Heart left ventricle (tissue), 16 donors: Measurements from ENCODE around the gene HTT-AS. TPM values are rescaled to one million over a fixed set of nuclear protein-coding genes. Genes with fewer than 3 reads are reported as not detected.
A peak's percentile ranks its signal among the peaks of the same experiment; 100 is the strongest.

Experiments
- ATAC-seq, 4 donors: fragments of 200-7000 bp; cut with Tn5 transposase; one replicate each; pipeline ENCODE4 v1.9.1; 2020 to 2022; ENCODE audit warnings: moderate library complexity in 4 of 4, mild to moderate bottlenecking in 3 of 4, moderate number of reproducible peaks in 1 of 4
- DNase-seq, 5 donors: peaks; one replicate each; pipeline ENCODE4 v3.0.0-alpha.2; 2020
- H3K27ac ChIP-seq, 12 donors: fragments of 200-600 bp; sonication (generic) in 4 of 12; one replicate each; pipeline versions ENCODE4 v1.5.0 to v1.8.0; 2016 to 2022; ENCODE audit warnings: mild to moderate bottlenecking in 2 of 12
- H3K27me3 ChIP-seq, 9 donors: fragments of 200-600 bp; sonication (generic) in 2 of 9; one replicate each; pipeline versions ENCODE4 v1.5.1 to v1.8.0; 2016 to 2022; ENCODE audit warnings: mild to moderate bottlenecking in 3 of 9
- H3K36me3 ChIP-seq, 9 donors: fragments of 200-600 bp; sonication (generic) in 2 of 9; one replicate each; pipeline versions ENCODE4 v1.5.0 to v1.8.0; 2018 to 2022; ENCODE audit warnings: mild to moderate bottlenecking in 2 of 9
- H3K4me1 ChIP-seq, 12 donors: fragments of 200-600 bp; sonication (generic) in 4 of 12; one replicate each; pipeline versions ENCODE4 v1.5.0 to v1.8.0; 2016 to 2022; ENCODE audit warnings: mild to moderate bottlenecking in 3 of 12
- H3K4me3 ChIP-seq, 12 donors: fragments of 200-600 bp; sonication (generic) in 4 of 12; one replicate each; pipeline versions ENCODE4 v1.5.0 to v1.8.0; 2017 to 2022; ENCODE audit warnings: mild to moderate bottlenecking in 9 of 12, moderate library complexity in 4 of 12
- H3K9me3 ChIP-seq, 12 donors: fragments of 200-600 bp; sonication (generic) in 4 of 12; one replicate each; pipeline versions ENCODE4 v1.5.0 to v1.8.0; 2016 to 2022; ENCODE audit warnings: mild to moderate bottlenecking in 1 of 12
- CTCF ChIP-seq, 12 donors: fragments of 200-600 bp; sonication (generic) in 4 of 12; IDR thresholded peaks; one replicate each; pipeline versions ENCODE4 v1.5.0 to v1.8.0; 2018 to 2022; ENCODE audit warnings: antibody characterized with exemption in 12 of 12, mild to moderate bottlenecking in 5 of 12
- POLR2A ChIP-seq, 2 donors: fragments of 450-650 bp; IDR thresholded peaks; one replicate each; pipeline ENCODE4 v1.6.1; 2017; ENCODE audit warnings: antibody characterized with exemption in 2 of 2, mild to moderate bottlenecking in 2 of 2, moderate library complexity in 2 of 2
- WGBS, 4 donors: extraction: QIAGEN DNeasy Blood & Tissue Kit in 2 of 4; methylation state at CpG; one replicate each; pipeline versions ENCODE4 v1.1.5 to v1.1.7; 2013 to 2018; 5-methylcytosine and 5-hydroxymethylcytosine counted together
- intact Hi-C, 10 donors: fragments of 100-400 bp; cut with DNase I; formaldehyde crosslinking; loops; one replicate each; pipeline versions ENCODE4 v1.11.1 to v1.14.2; 2022
- polyA plus RNA-seq, 2 donors: library from polyadenylated mRNA; stranded (reverse); fragments of 200-250 nt; gene quantifications; one replicate each; pipeline ENCODE4 v1.2.3, GENCODE V29; 2013
- total RNA-seq, 9 donors: library from RNA; depleted of rRNA in 2 of 9; stranded (reverse); fragments of >200 nt in 2 of 9; fragmentation: NEBNext Ultra II Directional in 3 of 9; extraction: Animal tissue kit (Norgen Biotek cat#: 25700) in 3 of 9; gene quantifications; one replicate each; pipeline versions ENCODE4 v1.1.0 to v1.2.4, GENCODE V29; 2016 to 2023
- donor health status: ischemic (EF 13 %, LVEDD 7.1; RV severe dilation, severe dysfunction).
- donor health status: healthy with polysubstance abuse.
- donor health status: DM: no; HTN: yes; CAD: no.
- donor health status: DM: no; HTN: no; CAD: no.
- donor health status: ischemic (EF 25% LVEDD 6.9; RV normal size, moderate dysfunction).
- donor health status: ischemic (EF 25% LVEDD 5.7; RV mildly dilated, moderate dysfunction).
- donor health status: healthy.
- donor health status: DM: yes; HTN: yes; CAD: no.
- donor health status: ischemic (EF 35%, LVEDD 5.7; RV mildly dilated, moderate dysfunction).
- donor health status: nonischemic (EF 11% LVEDD 7.7; RV severe dilation, severe dysfunction).
- donor health status: DM: yes; HTN: yes; CAD: no.
- donor health status: PGD.
- donor health status: ischemic (EF 29% LVEDD 5.4; RV normal size, mild dysfunction).
- donor health status: nonischemic (EF 23%, LVEDD 6.1; RV moderate dilation, normal function).

The HTT-AS gene
- total and polyA plus RNA-seq, 11 donors: not detected

GRCh38 chr4:3042226-3042625, 32.1 kb downstream of the HTT-AS start:
- Histone ChIP-seq H3K4me3 (peak overlapping the region; percentile 19 to 63 (median 56)), H3K36me3 (no peaks in the 10 kb centered on the region), H3K9me3 (no peaks in the 10 kb centered on the region), H3K27me3 (no peaks in the 10 kb centered on the region), H3K27ac (peak overlapping the region in 9 of 12 donors; percentile 54 to 88 (median 75)), H3K4me1 (peaks cover 0 to 65% (median 23%) of the 10 kb centered on the region in 12 donors)
- intact Hi-C loops: loop anchor here in 1 of 10 donors (5.0 kb wide), 1 partner anchor 280 kb away; no protein-coding TSS in a partner anchor
- ATAC-seq: no peak
- TF ChIP-seq CTCF (IDR thresholded peaks at IDR 0.05) (no peak), POLR2A (IDR thresholded peaks at IDR 0.05) (no peak)
- no peak for DNase-seq
- 62 to 80% (median 67%) methylated on average over 10 of the region's 10 CpGs for WGBS, 4 donors

- DNase-seq: peak; percentile 48 to 81 (median 67)
- Histone ChIP-seq H3K4me3 (peak overlapping the region; percentile 19 to 63 (median 56)), H3K27ac (peak overlapping the region; percentile 36 to 88 (median 70)), H3K36me3 (no peaks in the 10 kb centered on the region), H3K4me1 (peaks cover 0 to 62% (median 25%) of the 10 kb centered on the region in 12 donors), H3K9me3 (no peaks in the 10 kb centered on the region), H3K27me3 (no peaks in the 10 kb centered on the region)
- intact Hi-C loops: loop anchor here in 1 of 10 donors (5.0 kb wide), 1 partner anchor 279 kb away; no protein-coding TSS in a partner anchor
- WGBS, 4 donors: 37 to 52% (median 41%) methylated on average over 25 to 57 of the region's 57 CpGs
- TF ChIP-seq CTCF (IDR thresholded peaks at IDR 0.05) (no peak), POLR2A (IDR thresholded peaks at IDR 0.05) (no peak)
- ATAC-seq: peak; percentile 23 to 79 (median 58)
Observed at GRCh38 chr4:3041192-3042142, 32.9 kb downstream of the HTT-AS start.

GRCh38 chr4:3040452-3041191, 33.7 kb downstream of the HTT-AS start:
- 87 to 89% (median 88%) methylated on average over 22 to 28 of the region's 28 CpGs for WGBS, 4 donors
- Histone ChIP-seq H3K9me3 (no peaks in the 10 kb centered on the region), H3K4me1 (peaks cover 0 to 54% (median 25%) of the 10 kb centered on the region in 12 donors), H3K27me3 (no peaks in the 10 kb centered on the region), H3K27ac (peak overlapping the region in 9 of 12 donors; percentile 54 to 88 (median 75)), H3K4me3 (peak overlapping the region; percentile 19 to 63 (median 56)), H3K36me3 (no peaks in the 10 kb centered on the region)
- ATAC-seq (no peak), DNase-seq (no peak)
- intact Hi-C loops: loop anchor here in 1 of 10 donors (5.0 kb wide), 1 partner anchor 278 kb away; no protein-coding TSS in a partner anchor
- TF ChIP-seq POLR2A (IDR thresholded peaks at IDR 0.05): no peak
- no peak for TF ChIP-seq CTCF (IDR thresholded peaks at IDR 0.05)
